ENCODE results near the gene PPP3CA. TPM values are rescaled to one million over a fixed set of nuclear protein-coding genes. Genes with fewer than 3 reads are reported as not detected.

Gene PPP3CA
- total and polyA plus RNA-seq, 2 of the 13 experiments (the other 11 are each of a cell fraction or from before 2014, with no cell fraction given) = 4.8 to 13.2 TPM

GRCh38 chr4:101027721-101028120 lies 319.6 kb downstream of the PPP3CA start (continued):
- TF ChIP-seq, protein P1, sequence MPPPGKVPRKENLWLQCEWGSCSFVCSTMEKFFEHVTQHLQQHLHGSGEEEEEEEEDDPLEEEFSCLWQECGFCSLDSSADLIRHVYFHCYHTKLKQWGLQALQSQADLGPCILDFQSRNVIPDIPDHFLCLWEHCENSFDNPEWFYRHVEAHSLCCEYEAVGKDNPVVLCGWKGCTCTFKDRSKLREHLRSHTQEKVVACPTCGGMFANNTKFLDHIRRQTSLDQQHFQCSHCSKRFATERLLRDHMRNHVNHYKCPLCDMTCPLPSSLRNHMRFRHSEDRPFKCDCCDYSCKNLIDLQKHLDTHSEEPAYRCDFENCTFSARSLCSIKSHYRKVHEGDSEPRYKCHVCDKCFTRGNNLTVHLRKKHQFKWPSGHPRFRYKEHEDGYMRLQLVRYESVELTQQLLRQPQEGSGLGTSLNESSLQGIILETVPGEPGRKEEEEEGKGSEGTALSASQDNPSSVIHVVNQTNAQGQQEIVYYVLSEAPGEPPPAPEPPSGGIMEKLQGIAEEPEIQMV (CRISPR knock-in tag; IDR thresholded peaks at IDR 0.05; ENCODE audit: low read depth) = no peak
- TF ChIP-seq ARNTL (CRISPR knock-in tag; IDR thresholded peaks at IDR 0.05) = no peak
- TF ChIP-seq, protein P2, sequence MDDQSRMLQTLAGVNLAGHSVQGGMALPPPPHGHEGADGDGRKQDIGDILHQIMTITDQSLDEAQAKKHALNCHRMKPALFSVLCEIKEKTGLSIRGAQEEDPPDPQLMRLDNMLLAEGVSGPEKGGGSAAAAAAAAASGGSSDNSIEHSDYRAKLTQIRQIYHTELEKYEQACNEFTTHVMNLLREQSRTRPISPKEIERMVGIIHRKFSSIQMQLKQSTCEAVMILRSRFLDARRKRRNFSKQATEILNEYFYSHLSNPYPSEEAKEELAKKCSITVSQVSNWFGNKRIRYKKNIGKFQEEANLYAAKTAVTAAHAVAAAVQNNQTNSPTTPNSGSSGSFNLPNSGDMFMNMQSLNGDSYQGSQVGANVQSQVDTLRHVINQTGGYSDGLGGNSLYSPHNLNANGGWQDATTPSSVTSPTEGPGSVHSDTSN (CRISPR knock-in tag; IDR thresholded peaks at IDR 0.05; ENCODE audit: borderline replicate concordance) = no peak

DNA sequence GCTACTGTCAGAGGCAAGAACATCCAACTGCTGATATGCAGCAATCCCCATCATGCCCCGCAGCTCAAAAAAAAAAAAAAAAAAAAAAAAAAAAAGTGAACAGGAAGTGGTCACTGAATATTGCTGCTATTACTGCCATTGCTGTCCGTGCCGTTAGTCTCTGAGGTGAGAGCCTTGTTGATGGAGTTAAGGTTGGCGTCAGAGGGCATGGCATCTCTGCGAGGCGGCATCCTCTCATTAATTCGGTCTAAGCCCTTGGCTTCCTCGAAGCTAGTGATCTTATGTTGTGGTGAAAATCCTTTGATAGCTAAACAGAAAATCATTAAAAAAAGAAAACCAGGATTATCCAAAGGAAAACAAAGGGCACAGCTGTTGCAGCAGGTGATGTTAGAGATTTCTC lies 321.6 kb downstream of the PPP3CA start:
- H3K27me3 ChIP-seq (ENCODE audit: control insufficient read depth in 1 of 2, insufficient read depth in 2 of 2, low read length in 2 of 2) = no peaks in the 10 kb centered on the region
- TF ChIP-seq PHF21A (CRISPR knock-in tag; IDR thresholded peaks at IDR 0.05) = no peak
- no peak for TF ChIP-seq AGO2 (optimal IDR thresholded peaks at IDR 0.05; ENCODE audit: low read depth, low read length)
- no peak for TF ChIP-seq ZNF207 (IDR thresholded peaks at IDR 0.05; ENCODE audit: borderline replicate concordance)
- TF ChIP-seq ZNF709 (CRISPR knock-in tag; IDR thresholded peaks at IDR 0.05) = no peak
- TF ChIP-seq ZNF703 (CRISPR knock-in tag; IDR thresholded peaks at IDR 0.05; ENCODE audit: borderline replicate concordance) = no peak
- TF ChIP-seq, protein P3, sequence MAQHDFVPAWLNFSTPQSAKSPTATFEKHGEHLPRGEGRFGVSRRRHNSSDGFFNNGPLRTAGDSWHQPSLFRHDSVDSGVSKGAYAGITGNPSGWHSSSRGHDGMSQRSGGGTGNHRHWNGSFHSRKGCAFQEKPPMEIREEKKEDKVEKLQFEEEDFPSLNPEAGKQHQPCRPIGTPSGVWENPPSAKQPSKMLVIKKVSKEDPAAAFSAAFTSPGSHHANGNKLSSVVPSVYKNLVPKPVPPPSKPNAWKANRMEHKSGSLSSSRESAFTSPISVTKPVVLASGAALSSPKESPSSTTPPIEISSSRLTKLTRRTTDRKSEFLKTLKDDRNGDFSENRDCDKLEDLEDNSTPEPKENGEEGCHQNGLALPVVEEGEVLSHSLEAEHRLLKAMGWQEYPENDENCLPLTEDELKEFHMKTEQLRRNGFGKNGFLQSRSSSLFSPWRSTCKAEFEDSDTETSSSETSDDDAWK (CRISPR knock-in tag; IDR thresholded peaks at IDR 0.05) = no peak
- no peak for TF ChIP-seq GRHL1 (CRISPR knock-in tag; conservative IDR thresholded peaks at IDR 0.05)
- TF ChIP-seq ZNF713 (CRISPR knock-in tag; IDR thresholded peaks at IDR 0.05) = no peak
- intact Hi-C loops (cut with micrococcal nuclease; ENCODE audit: unreplicated experiment) (no loop called here), in situ Hi-C loops (cut with HindIII; ENCODE audit: extremely low pct_ligation_motif_present, low pct_unique_long_range_greater_than_20kb) (no loop called here)
- no peak overlapping the region for H3K4me2 ChIP-seq (ENCODE audit: low read depth, low read length)
- FAIRE-seq (no peak), DNase-seq (ENCODE audit: low spot score) (no peak), ATAC-seq (no peak)
- 96% methylated on average over 8 of the region's 8 CpGs for WGBS (ENCODE audit: low lambda C conversion rate)
- no peak overlapping the region for H2AFZ ChIP-seq (ENCODE audit: low read length)
- no peaks in the 10 kb centered on the region for H3K4me1 ChIP-seq (ENCODE audit: insufficient read depth, low read length)
- ChIA-PET CTCF (ENCODE audit: low intra/inter-chr PET ratio, low total read pairs) (no interaction called here), POLR2A (no interaction called here)
- H3K9me3 ChIP-seq (ENCODE audit: low read length) = no peaks in the 10 kb centered on the region
- no peak overlapping the region for H3K4me3 ChIP-seq (replicated peaks in 1 of 3; ENCODE audit: insufficient read depth in 1 of 3, low read depth in 2 of 3, low read length in 3 of 3)
- no peaks in the 10 kb centered on the region for H3K79me2 ChIP-seq (ENCODE audit: insufficient read depth, low read length)
- H3K27ac ChIP-seq (ENCODE audit: extremely low read length, insufficient read depth, low read length) = no peak overlapping the region
- no peak overlapping the region for H3K9ac ChIP-seq (ENCODE audit: insufficient read depth, low read depth, low read length)
- BruUV-seq (replicated peaks) = no TSS peak
- H4K20me1 ChIP-seq (ENCODE audit: insufficient read depth, low read length) = no peaks in the 10 kb centered on the region
- no peaks in the 10 kb centered on the region; a peak in 2 of 5 replicates for H3K36me3 ChIP-seq (replicated peaks in 1 of 2; ENCODE audit: control insufficient read depth in 1 of 2, insufficient read depth in 2 of 2, low read length in 2 of 2)
